Mesendoderm (in vitro differentiated cells): Measurements from ENCODE around the gene PALLD.

Experiments used
- DNase-seq: peaks from one replicate; pipeline ENCODE4 v3.0.0; 2013
- H2AK5ac ChIP-seq: 2 replicates; pipeline ENCODE4 v1.6.1; 2013; ENCODE audit warnings: low read length, inconsistent platforms
- H2BK120ac ChIP-seq: 2 replicates; pipeline ENCODE4 v1.6.1; 2013; ENCODE audit warnings: low read depth, mild to moderate bottlenecking, low read length, moderate library complexity, mixed read lengths
- H2BK15ac ChIP-seq: replicated peaks from 2 replicates; pipeline ENCODE4 v1.6.1; 2013; ENCODE audit warnings: low read depth, mild to moderate bottlenecking, moderate library complexity
- H2BK5ac ChIP-seq: 2 replicates; pipeline ENCODE4 v1.6.1; 2013; ENCODE audit warnings: low read length, inconsistent platforms
- H3K18ac ChIP-seq: 2 replicates; pipeline ENCODE4 v1.6.1; 2013; ENCODE audit warnings: mild to moderate bottlenecking, low read length, mixed read lengths
- H3K23ac ChIP-seq: one replicate; pipeline ENCODE4 v1.6.1; 2013; ENCODE audit warnings: low read length
- H3K27ac ChIP-seq: 2 replicates; pipeline ENCODE4 v1.5.1; 2013; ENCODE audit warnings: low read depth, mild to moderate bottlenecking, inconsistent platforms, low read length, moderate library complexity
- H3K27me3 ChIP-seq: 2 replicates; pipeline ENCODE4 v1.6.1; 2013; ENCODE audit warnings: low read length, control low read depth, mild to moderate bottlenecking, inconsistent platforms; ENCODE audit not compliant: insufficient read depth, poor library complexity
- H3K36me3 ChIP-seq: 2 replicates; pipeline ENCODE4 v1.6.1; 2013; ENCODE audit warnings: low read length, inconsistent platforms; ENCODE audit not compliant: control insufficient read depth, insufficient read depth
- H3K4ac ChIP-seq: one replicate; pipeline ENCODE4 v1.6.1; 2013; ENCODE audit warnings: low read depth, mild to moderate bottlenecking, low read length, moderate library complexity
- H3K4me1 ChIP-seq: 2 replicates; pipeline ENCODE4 v1.6.1; 2013; ENCODE audit warnings: low read depth, low read length, inconsistent platforms; ENCODE audit not compliant: control insufficient read depth
- H3K4me2 ChIP-seq: 2 replicates; pipeline ENCODE4 v1.6.1; 2013; ENCODE audit warnings: low read length
- H3K4me3 ChIP-seq: 2 replicates; pipeline ENCODE4 v1.5.1; 2013; ENCODE audit warnings: mild to moderate bottlenecking, low read length
- H3K56ac ChIP-seq: one replicate; pipeline ENCODE4 v1.6.1; 2013; ENCODE audit warnings: low read length
- H3K79me1 ChIP-seq: 2 replicates; pipeline ENCODE4 v1.6.1; 2013; ENCODE audit warnings: low read length, inconsistent platforms
- H3K79me2 ChIP-seq: 2 replicates; pipeline ENCODE4 v1.6.1; 2013; ENCODE audit warnings: mild to moderate bottlenecking, low read length; ENCODE audit not compliant: control insufficient read depth, insufficient read depth
- H3K9ac ChIP-seq: 2 replicates; pipeline ENCODE4 v1.6.1; 2013; ENCODE audit warnings: low read length, inconsistent platforms
- H4K5ac ChIP-seq: one replicate; pipeline ENCODE4 v1.6.1; 2013; ENCODE audit warnings: low read length
- H4K8ac ChIP-seq: one replicate; pipeline ENCODE4 v1.6.1; 2013; ENCODE audit warnings: low read depth, mild to moderate bottlenecking, control low read depth, low read length, moderate library complexity
- WGBS: extraction: QIAGEN DNeasy Blood & Tissue Kit; methylation state at CpG from one replicate; pipeline ENCODE4 v1.1.7; 2013; ENCODE audit warnings: low lambda C conversion rate, missing lambda C conversion rate; ENCODE audit not compliant: insufficient coverage; ENCODE audit errors: extremely low coverage; 5-methylcytosine and 5-hydroxymethylcytosine counted together

The PALLD gene

GRCh38 chr4:168537086-168537485 lies 40.2 kb downstream of the PALLD start:
- Histone ChIP-seq H3K18ac (no peak overlapping the region), H4K5ac (no peak overlapping the region), H3K9ac (no peak overlapping the region), H3K4me1 (no peaks in the 10 kb centered on the region), H3K27ac (no peak overlapping the region), H3K79me1 (no peaks in the 10 kb centered on the region), H2BK15ac (no peak overlapping the region), H2BK120ac (no peak overlapping the region), H3K79me2 (no peaks in the 10 kb centered on the region), H2BK5ac (no peak overlapping the region), H2AK5ac (no peak overlapping the region), H3K27me3 (no peaks in the 10 kb centered on the region), H3K56ac (no peak overlapping the region), H3K4me2 (no peak overlapping the region), H4K8ac (no peak overlapping the region), H3K4me3 (no peak overlapping the region), H3K23ac (no peak overlapping the region), H3K36me3 (no peaks in the 10 kb centered on the region), H3K4ac (no peak overlapping the region)
- no peak for DNase-seq
- no CpG with 5 or more reads among the region's 4 CpGs for WGBS

GRCh38 chr4:168537571-168537970 lies 40.7 kb downstream of the PALLD start:
- Histone ChIP-seq H2AK5ac (no peak overlapping the region), H3K27me3 (no peaks in the 10 kb centered on the region), H3K36me3 (no peaks in the 10 kb centered on the region), H3K23ac (no peak overlapping the region), H3K4me3 (no peak overlapping the region), H3K4ac (peak overlapping the region; percentile 31), H2BK5ac (no peak overlapping the region), H3K4me1 (no peaks in the 10 kb centered on the region), H3K56ac (no peak overlapping the region), H2BK120ac (no peak overlapping the region), H4K8ac (no peak overlapping the region), H2BK15ac (no peak overlapping the region), H3K79me2 (no peaks in the 10 kb centered on the region), H4K5ac (no peak overlapping the region), H3K79me1 (no peaks in the 10 kb centered on the region), H3K9ac (no peak overlapping the region), H3K18ac (no peak overlapping the region), H3K4me2 (no peak overlapping the region), H3K27ac (no peak overlapping the region)
- DNase-seq: no peak
- WGBS: no CpG with 5 or more reads among the region's 3 CpGs

- Histone ChIP-seq H3K23ac (no peak overlapping the region), H2AK5ac (no peak overlapping the region), H3K79me1 (no peaks in the 10 kb centered on the region), H4K8ac (no peak overlapping the region), H3K36me3 (no peaks in the 10 kb centered on the region), H3K79me2 (no peaks in the 10 kb centered on the region), H3K27ac (no peak overlapping the region), H2BK15ac (no peak overlapping the region), H4K5ac (no peak overlapping the region), H2BK5ac (no peak overlapping the region), H3K4me2 (no peak overlapping the region), H3K9ac (no peak overlapping the region), H3K56ac (no peak overlapping the region), H3K4me1 (no peaks in the 10 kb centered on the region), H3K4ac (no peak overlapping the region), H3K27me3 (no peaks in the 10 kb centered on the region), H2BK120ac (no peak overlapping the region), H3K4me3 (no peak overlapping the region), H3K18ac (no peak overlapping the region)
- no peak for DNase-seq
- WGBS: no CpG with 5 or more reads among the region's 9 CpGs
Measured at GRCh38 chr4:168538632-168539031, 41.8 kb downstream of the PALLD start.

- no peak overlapping the region for H2BK5ac ChIP-seq
- no peak overlapping the region for H3K18ac ChIP-seq
- peak; percentile 11 for DNase-seq
- no peak overlapping the region for H2AK5ac ChIP-seq
- no peak overlapping the region for H3K23ac ChIP-seq
- no peak overlapping the region for H3K9ac ChIP-seq
- WGBS: no CpG with 5 or more reads among the region's 9 CpGs
- no peak overlapping the region for H3K56ac ChIP-seq
- H3K36me3 ChIP-seq: no peaks in the 10 kb centered on the region
- no peak overlapping the region for H3K27ac ChIP-seq
- H3K4me1 ChIP-seq: no peaks in the 10 kb centered on the region
- H3K4ac ChIP-seq: no peak overlapping the region
- no peak overlapping the region for H3K4me2 ChIP-seq
- no peak overlapping the region for H2BK15ac ChIP-seq
- H3K4me3 ChIP-seq: no peak overlapping the region
- no peak overlapping the region for H2BK120ac ChIP-seq
- no peaks in the 10 kb centered on the region for H3K27me3 ChIP-seq
- no peak overlapping the region for H4K5ac ChIP-seq
- H3K79me1 ChIP-seq: no peaks in the 10 kb centered on the region
- H3K79me2 ChIP-seq: no peaks in the 10 kb centered on the region
- H4K8ac ChIP-seq: no peak overlapping the region
Measured at GRCh38 chr4:168540086-168540485, 43.2 kb downstream of the PALLD start.

- Histone ChIP-seq H3K56ac (no peak overlapping the region), H2AK5ac (no peak overlapping the region), H3K23ac (no peak overlapping the region), H3K4ac (no peak overlapping the region), H2BK5ac (no peak overlapping the region), H2BK15ac (no peak overlapping the region), H3K79me1 (no peaks in the 10 kb centered on the region), H3K79me2 (no peaks in the 10 kb centered on the region), H3K36me3 (no peaks in the 10 kb centered on the region), H3K27ac (no peak overlapping the region), H3K9ac (no peak overlapping the region), H3K4me1 (no peaks in the 10 kb centered on the region), H3K18ac (no peak overlapping the region), H4K5ac (no peak overlapping the region), H3K27me3 (no peaks in the 10 kb centered on the region), H4K8ac (no peak overlapping the region), H2BK120ac (no peak overlapping the region), H3K4me3 (no peak overlapping the region), H3K4me2 (no peak overlapping the region)
- DNase-seq: no peak
- no CpG with 5 or more reads among the region's 6 CpGs for WGBS
Measured at GRCh38 chr4:168540503-168541265, 43.8 kb downstream of the PALLD start.
